H9 (cell line): ENCODE results near the gene PLXNA4. TPM values are rescaled to one million over a fixed set of nuclear protein-coding genes. Genes with fewer than 3 reads are reported as not detected.

Experiments
- DNase-seq: peaks from one replicate; pipeline ENCODE4 v3.0.0-alpha.2; 2017
- H2AFZ ChIP-seq: one replicate; pipeline ENCODE4 v1.6.1; 2013; ENCODE audit warnings: mild to moderate bottlenecking, low read length, control low read depth, moderate library complexity
- H2AK5ac ChIP-seq: 2 replicates; pipeline ENCODE4 v1.6.1; 2013; ENCODE audit warnings: low read length, control low read depth, mixed read lengths; ENCODE audit not compliant: insufficient read length
- H2BK120ac ChIP-seq: one replicate; pipeline ENCODE4 v1.6.1; 2013; ENCODE audit warnings: low read depth, mild to moderate bottlenecking, low read length, control low read depth, inconsistent platforms; ENCODE audit not compliant: poor library complexity, severe bottlenecking
- H2BK12ac ChIP-seq: 2 replicates; pipeline ENCODE4 v1.6.1; 2013; ENCODE audit warnings: low read length, control low read depth, mixed read lengths, low read depth; ENCODE audit not compliant: insufficient read length
- H2BK15ac ChIP-seq: 2 replicates; pipeline ENCODE4 v1.6.1; 2013; ENCODE audit warnings: low read depth, low read length, control low read depth
- H2BK20ac ChIP-seq: one replicate; pipeline ENCODE4 v1.6.1; 2013; ENCODE audit warnings: low read depth, mild to moderate bottlenecking, low read length, control low read depth, inconsistent platforms; ENCODE audit not compliant: poor library complexity, severe bottlenecking
- H2BK5ac ChIP-seq: 2 replicates; pipeline ENCODE4 v1.6.1; 2013; ENCODE audit warnings: low read length, control low read depth, mixed read lengths; ENCODE audit not compliant: insufficient read length
- H3K14ac ChIP-seq: 2 replicates; pipeline ENCODE4 v1.6.1; 2013; ENCODE audit warnings: low read length, control low read depth; ENCODE audit not compliant: insufficient read depth
- H3K18ac ChIP-seq: 2 replicates; pipeline ENCODE4 v1.6.1; 2013; ENCODE audit warnings: low read depth, mild to moderate bottlenecking, mixed read lengths, low read length, control low read depth; ENCODE audit not compliant: insufficient read length
- H3K23ac ChIP-seq: 2 replicates; pipeline ENCODE4 v1.6.1; 2013; ENCODE audit warnings: low read length, control low read depth, mixed read lengths, low read depth; ENCODE audit not compliant: insufficient read length
- H3K23me2 ChIP-seq: 2 replicates; pipeline ENCODE4 v1.6.1; 2013; ENCODE audit warnings: low read depth, mild to moderate bottlenecking, mixed read lengths, low read length, control low read depth; ENCODE audit not compliant: insufficient read length, poor library complexity, severe bottlenecking
- H3K27ac ChIP-seq: 2 replicates; pipeline ENCODE4 v1.5.1; 2013; ENCODE audit warnings: low read length, control low read depth, mixed read lengths, low read depth; ENCODE audit not compliant: insufficient read length
- H3K27me3 ChIP-seq: 2 replicates; pipeline ENCODE4 v1.6.1; 2013; ENCODE audit warnings: low read length, control low read depth, inconsistent platforms; ENCODE audit not compliant: insufficient read depth
- H3K4ac ChIP-seq: 2 replicates; pipeline ENCODE4 v1.6.1; 2013; ENCODE audit warnings: low read depth, mild to moderate bottlenecking, control low read depth, inconsistent platforms, low read length, moderate library complexity
- H3K4me1 ChIP-seq: 2 replicates; pipeline ENCODE4 v1.6.1; 2013; ENCODE audit warnings: low read length, control low read depth, inconsistent platforms; ENCODE audit not compliant: insufficient read depth
- H3K4me2 ChIP-seq: 2 replicates; pipeline ENCODE4 v1.6.1; 2013; ENCODE audit warnings: low read length, control low read depth, mixed read lengths; ENCODE audit not compliant: insufficient read length, insufficient read depth
- H3K56ac ChIP-seq: 2 replicates; pipeline ENCODE4 v1.6.1; 2013; ENCODE audit warnings: low read depth, mild to moderate bottlenecking, mixed read lengths, low read length, control low read depth; ENCODE audit not compliant: insufficient read length
- H3K79me1 ChIP-seq: 2 replicates; pipeline ENCODE4 v1.6.1; 2013; ENCODE audit warnings: low read depth, mild to moderate bottlenecking, moderate library complexity, low read length, control low read depth, inconsistent platforms; ENCODE audit not compliant: insufficient read depth, poor library complexity, severe bottlenecking
- H3K79me2 ChIP-seq: 2 replicates; pipeline ENCODE4 v1.6.1; 2013; ENCODE audit warnings: low read length, control low read depth, inconsistent platforms; ENCODE audit not compliant: insufficient read depth
- H3K9ac ChIP-seq: 2 replicates; pipeline ENCODE4 v1.6.1; 2013; ENCODE audit warnings: low read length, control low read depth, mixed read lengths; ENCODE audit not compliant: insufficient read length; ENCODE audit errors: extremely low read depth
- H3K9me3 ChIP-seq: one replicate; pipeline ENCODE4 v1.6.1; 2013; ENCODE audit warnings: low read depth, low read length, inconsistent platforms; ENCODE audit not compliant: control insufficient read depth
- H3T11ph ChIP-seq: one replicate; pipeline ENCODE4 v1.6.1; 2013; ENCODE audit warnings: mild to moderate bottlenecking, low read length, control low read depth, inconsistent platforms
- H4K20me1 ChIP-seq: one replicate; pipeline ENCODE4 v1.6.1; 2013; ENCODE audit not compliant: control insufficient read depth, insufficient read length, insufficient read depth
- H4K5ac ChIP-seq: 2 replicates; pipeline ENCODE4 v1.6.1; 2013; ENCODE audit warnings: low read depth, mild to moderate bottlenecking, mixed read lengths, low read length, control low read depth; ENCODE audit not compliant: insufficient read length
- H4K8ac ChIP-seq: replicated peaks from 2 replicates; pipeline ENCODE4 v1.6.1; 2013; ENCODE audit warnings: low read length, control low read depth, mixed read lengths, low read depth; ENCODE audit not compliant: insufficient read length
- H4K91ac ChIP-seq: 2 replicates; pipeline ENCODE4 v1.6.1; 2013; ENCODE audit warnings: low read depth, mild to moderate bottlenecking, moderate library complexity, mixed read lengths, low read length, control low read depth; ENCODE audit not compliant: insufficient read length
- H3K27ac Mint-ChIP-seq, 3 experiments: 2 replicates in 2 of 3; 3 replicates in 1 of 3; pipeline ENCODE4 v1.8.0; 2020 to 2021; ENCODE audit warnings: mixed read lengths in 3 of 3, mild to moderate bottlenecking in 1 of 3, moderate library complexity in 1 of 3
- H3K27me3 Mint-ChIP-seq: 2 replicates; pipeline ENCODE4 v1.8.0; 2021; ENCODE audit warnings: low read depth, mild to moderate bottlenecking, moderate library complexity, mixed read lengths
- H3K36me3 Mint-ChIP-seq, 3 experiments: 2 replicates in 2 of 3; 3 replicates in 1 of 3; pipeline ENCODE4 v1.8.0; 2020 to 2021; ENCODE audit warnings: low read depth in 3 of 3, mixed read lengths in 3 of 3; ENCODE audit not compliant: insufficient read depth in 1 of 3
- H3K4me1 Mint-ChIP-seq, 2 experiments: 2 replicates each; pipeline ENCODE4 v1.8.0; 2020; ENCODE audit warnings: mixed read lengths in 2 of 2
- H3K4me3 Mint-ChIP-seq, 2 experiments: 2 replicates in 1 of 2; 3 replicates in 1 of 2; pipeline ENCODE4 v1.8.0; 2020 to 2021; ENCODE audit warnings: mild to moderate bottlenecking in 2 of 2, mixed read lengths in 2 of 2, moderate library complexity in 1 of 2
- H3K9me3 Mint-ChIP-seq, 2 experiments: 2 replicates in 1 of 2; 3 replicates in 1 of 2; pipeline ENCODE4 v1.8.0; 2020; ENCODE audit warnings: mild to moderate bottlenecking in 2 of 2, mixed read lengths in 2 of 2, moderate library complexity in 1 of 2
- CTCF ChIP-seq: fragments of 200-600 bp; sonication (generic); conservative IDR thresholded peaks from 3 replicates; pipeline ENCODE4 v1.8.0; 2021; ENCODE audit warnings: antibody characterized with exemption, mild to moderate bottlenecking
- WGBS: extraction: QIAGEN DNeasy Blood & Tissue Kit; methylation state at CpG from one replicate; pipeline ENCODE4 v1.1.7; 2013; ENCODE audit warnings: missing lambda C conversion rate, low lambda C conversion rate, mixed read lengths; ENCODE audit not compliant: insufficient read length; ENCODE audit errors: extremely low coverage; 5-methylcytosine and 5-hydroxymethylcytosine counted together
- total RNA-seq: library from RNA; stranded (reverse); gene quantifications from 2 replicates; pipeline ENCODE4 v1.2.1, GENCODE V29; 2021

The PLXNA4 gene
- total RNA-seq, 1 experiment from 2014 or later = 0.35 TPM

GRCh38 chr7:132216847-132217525, 359.3 kb downstream of the PLXNA4 start:
- Histone ChIP-seq H3K27me3 (no peaks in the 10 kb centered on the region), H2AFZ (no peak overlapping the region), H4K91ac (no peak overlapping the region), H2BK20ac (no peak overlapping the region), H3K4me2 (no peak overlapping the region), H3K79me2 (no peaks in the 10 kb centered on the region), H3K18ac (no peak overlapping the region), H3K23ac (no peak overlapping the region), H2BK12ac (no peak overlapping the region), H3K56ac (no peak overlapping the region), H3K23me2 (no peaks in the 10 kb centered on the region), H3K9ac (no peak overlapping the region), H2BK15ac (no peak overlapping the region), H3K9me3 (no peaks in the 10 kb centered on the region), H3K79me1 (no peaks in the 10 kb centered on the region), H2AK5ac (no peak overlapping the region), H4K8ac (no peak overlapping the region), H3K14ac (no peak overlapping the region), H3K4me1 (no peaks in the 10 kb centered on the region; the same call in 1 of the 2 replicates), H2BK120ac (no peak overlapping the region), H4K5ac (no peak overlapping the region), H3K27ac (no peak overlapping the region), H3T11ph (no peak overlapping the region), H4K20me1 (peaks cover 2% of the 10 kb centered on the region), H2BK5ac (no peak overlapping the region), H3K4ac (no peak overlapping the region)
- Mint-ChIP-seq H3K27me3 (peaks cover 2% of the 10 kb centered on the region), H3K27ac (no peak overlapping the region), H3K36me3 (no peaks in the 10 kb centered on the region), H3K4me3 (no peak overlapping the region), H3K9me3 (no peaks in the 10 kb centered on the region; a peak in 1 of 5 replicates), H3K4me1 (peaks cover 35 to 46% of the 10 kb centered on the region in 2 experiments)
- DNase-seq = no peak
- no peak for TF ChIP-seq CTCF
- WGBS = no CpG with 5 or more reads among the region's 8 CpGs
